HG03442 (cell line): ENCODE data around the gene TTI1.
"Not testable (repeated sequence)": the region's sequence is repeated elsewhere in the genome, so short reads cannot be mapped to it uniquely, and the experiment has no call there.

ENCODE experiments used
- ATAC-seq: cut with Tn5 transposase; IDR thresholded peaks from one replicate; pipeline ENCODE4 v1.9.1; 2021; ENCODE audit warnings: mild to moderate bottlenecking, moderate library complexity; ENCODE audit not compliant: unreplicated experiment

TTI1 gene

GRCh38 chr20:37970856-37971245 lies 62.4 kb downstream of the TTI1 start:
- ATAC-seq, result no peak

GRCh38 chr20:37969949-37970855 lies 63.1 kb downstream of the TTI1 start:
- ATAC-seq, result no peak

- ATAC-seq, result no peak
Measured at GRCh38 chr20:37968841-37969401, 64.3 kb downstream of the TTI1 start.

- not testable (repeated sequence) for ATAC-seq
Measured at GRCh38 chr20:37963483-37963882, 69.8 kb downstream of the TTI1 start.

GRCh38 chr20:37961066-37961465 lies 72.2 kb downstream of the TTI1 start:
- no peak for ATAC-seq

- ATAC-seq, result no peak
Measured at GRCh38 chr20:37958856-37959520, 74.3 kb downstream of the TTI1 start.

- no peak for ATAC-seq
Measured at GRCh38 chr20:37956107-37956585, 77.1 kb downstream of the TTI1 start.

- ATAC-seq, result no peak
Measured at GRCh38 chr20:37955511-37955910, 77.7 kb downstream of the TTI1 start.

- no peak for ATAC-seq
Measured at GRCh38 chr20:37954626-37955025, 78.6 kb downstream of the TTI1 start.

- ATAC-seq, result no peak
Measured at GRCh38 chr20:37954190-37954589, 79.1 kb downstream of the TTI1 start.

GRCh38 chr20:37948956-37949355 lies 84.3 kb downstream of the TTI1 start:
- ATAC-seq, result no peak

- ATAC-seq, result no peak
Measured at GRCh38 chr20:37947943-37948342, 85.3 kb downstream of the TTI1 start.

- no peak for ATAC-seq
Measured at GRCh38 chr20:37946946-37947345, 86.3 kb downstream of the TTI1 start.

- ATAC-seq, result no peak
Measured at GRCh38 chr20:37945091-37945547, 88.1 kb downstream of the TTI1 start.

GRCh38 chr20:37944456-37944981 lies 88.7 kb downstream of the TTI1 start:
- no peak for ATAC-seq

- no peak for ATAC-seq
Measured at GRCh38 chr20:37943501-37944455, 89.5 kb downstream of the TTI1 start.

GRCh38 chr20:37943033-37943432 lies 90.2 kb downstream of the TTI1 start:
- ATAC-seq, result no peak

GRCh38 chr20:37941992-37942391 lies 91.3 kb downstream of the TTI1 start:
- no peak for ATAC-seq

GRCh38 chr20:37941332-37941731 lies 91.9 kb downstream of the TTI1 start:
- no peak for ATAC-seq

- no peak for ATAC-seq
Measured at GRCh38 chr20:37940858-37941257, 92.4 kb downstream of the TTI1 start.
